ENCODE measurements around the gene ATP13A5.
A peak's percentile ranks its signal among the peaks of the same experiment; 100 is the strongest.

ATP13A5 gene, protein sequence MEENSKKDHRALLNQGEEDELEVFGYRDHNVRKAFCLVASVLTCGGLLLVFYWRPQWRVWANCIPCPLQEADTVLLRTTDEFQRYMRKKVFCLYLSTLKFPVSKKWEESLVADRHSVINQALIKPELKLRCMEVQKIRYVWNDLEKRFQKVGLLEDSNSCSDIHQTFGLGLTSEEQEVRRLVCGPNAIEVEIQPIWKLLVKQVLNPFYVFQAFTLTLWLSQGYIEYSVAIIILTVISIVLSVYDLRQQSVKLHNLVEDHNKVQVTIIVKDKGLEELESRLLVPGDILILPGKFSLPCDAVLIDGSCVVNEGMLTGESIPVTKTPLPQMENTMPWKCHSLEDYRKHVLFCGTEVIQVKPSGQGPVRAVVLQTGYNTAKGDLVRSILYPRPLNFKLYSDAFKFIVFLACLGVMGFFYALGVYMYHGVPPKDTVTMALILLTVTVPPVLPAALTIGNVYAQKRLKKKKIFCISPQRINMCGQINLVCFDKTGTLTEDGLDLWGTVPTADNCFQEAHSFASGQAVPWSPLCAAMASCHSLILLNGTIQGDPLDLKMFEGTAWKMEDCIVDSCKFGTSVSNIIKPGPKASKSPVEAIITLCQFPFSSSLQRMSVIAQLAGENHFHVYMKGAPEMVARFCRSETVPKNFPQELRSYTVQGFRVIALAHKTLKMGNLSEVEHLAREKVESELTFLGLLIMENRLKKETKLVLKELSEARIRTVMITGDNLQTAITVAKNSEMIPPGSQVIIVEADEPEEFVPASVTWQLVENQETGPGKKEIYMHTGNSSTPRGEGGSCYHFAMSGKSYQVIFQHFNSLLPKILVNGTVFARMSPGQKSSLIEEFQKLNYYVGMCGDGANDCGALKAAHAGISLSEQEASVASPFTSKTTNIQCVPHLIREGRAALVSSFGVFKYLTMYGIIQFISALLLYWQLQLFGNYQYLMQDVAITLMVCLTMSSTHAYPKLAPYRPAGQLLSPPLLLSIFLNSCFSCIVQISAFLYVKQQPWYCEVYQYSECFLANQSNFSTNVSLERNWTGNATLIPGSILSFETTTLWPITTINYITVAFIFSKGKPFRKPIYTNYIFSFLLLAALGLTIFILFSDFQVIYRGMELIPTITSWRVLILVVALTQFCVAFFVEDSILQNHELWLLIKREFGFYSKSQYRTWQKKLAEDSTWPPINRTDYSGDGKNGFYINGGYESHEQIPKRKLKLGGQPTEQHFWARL

DNA sequence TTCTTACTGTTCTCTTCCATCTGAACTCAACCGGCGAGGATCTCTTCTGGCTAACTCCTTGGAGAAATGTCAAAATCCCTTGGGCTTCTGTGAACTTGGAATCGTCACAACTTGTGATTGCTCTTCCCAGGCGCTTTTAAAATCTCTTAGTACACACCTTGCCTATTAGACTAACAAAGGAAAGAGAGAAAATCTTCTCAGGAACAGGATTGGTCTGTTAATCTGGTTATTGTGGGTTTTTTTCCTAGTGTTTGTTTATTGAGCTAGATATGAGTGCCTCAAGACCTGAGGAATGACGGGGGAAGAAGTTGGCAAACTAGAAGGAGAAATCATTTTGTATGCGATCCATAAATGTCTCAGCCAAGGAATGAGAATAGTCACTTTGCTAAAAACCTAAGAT, at the start of gene ATP13A5:
Gene ATP13A5, minus strand, starts transcription at position 48 of the 400 bp plus-strand sequence. Its CDS starts 28 bp downstream, at position 20.
- no peak for DNase-seq (ENCODE audit: low spot score)

DNA sequence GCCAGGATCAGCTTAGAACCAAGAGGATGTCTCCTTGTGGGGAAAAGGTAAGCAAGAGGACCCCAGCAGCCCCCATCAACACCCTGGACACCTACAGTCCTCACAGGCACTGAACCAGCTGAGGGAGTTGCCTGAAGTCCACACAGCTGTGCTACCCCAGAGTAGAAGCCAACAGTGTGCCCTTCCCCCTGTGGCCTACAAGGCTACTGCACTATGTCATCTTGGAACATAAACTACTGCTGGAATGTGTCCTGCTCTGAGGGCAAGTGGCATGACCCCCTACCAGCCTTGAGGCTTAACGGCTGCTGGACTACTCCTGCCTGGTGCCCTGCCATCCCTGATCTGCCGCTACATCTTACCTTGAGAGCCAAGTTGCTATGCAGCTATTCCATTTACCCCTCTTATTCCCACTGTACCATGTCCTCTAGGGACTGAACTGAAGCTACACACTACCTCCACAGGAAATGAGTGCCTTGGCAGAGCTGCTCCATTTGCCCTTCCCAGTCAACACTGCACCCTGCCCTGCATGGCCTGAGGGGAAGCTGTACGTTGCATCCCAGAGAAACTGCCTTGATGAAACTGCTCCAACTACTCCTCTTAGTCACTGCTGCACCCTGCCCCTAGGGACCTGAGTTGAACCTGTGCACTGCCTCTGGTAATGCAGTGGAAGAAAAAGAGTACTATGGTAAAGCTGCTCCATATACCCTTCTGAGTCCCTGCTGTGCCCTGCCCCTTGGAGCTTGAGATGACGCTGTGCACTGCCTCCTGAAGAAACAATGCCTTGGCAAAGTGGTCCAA, 40.2 kb upstream of the ATP13A5 start:
- DNase-seq (ENCODE audit: low spot score): no peak

DNA sequence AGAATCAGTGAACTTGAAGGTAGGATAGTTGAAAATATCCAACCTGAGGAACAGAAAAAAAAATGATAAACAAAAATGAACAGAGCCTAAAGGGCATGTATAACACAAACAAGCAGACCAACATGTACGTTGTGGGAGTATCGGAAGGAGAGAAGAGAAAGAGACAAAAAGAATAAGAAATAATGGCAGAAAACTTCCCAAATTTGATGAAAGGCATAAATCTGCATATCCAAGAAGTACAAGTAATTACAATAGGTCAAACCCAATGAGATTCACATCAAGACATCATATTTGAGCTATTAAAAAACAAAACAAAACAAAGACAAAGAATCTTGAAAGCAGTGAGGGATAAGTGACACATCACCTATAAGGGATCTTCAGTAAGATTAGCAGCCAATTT, 38.1 kb upstream of the ATP13A5 start:
- DNase-seq (ENCODE audit: low spot score): no peak

DNA sequence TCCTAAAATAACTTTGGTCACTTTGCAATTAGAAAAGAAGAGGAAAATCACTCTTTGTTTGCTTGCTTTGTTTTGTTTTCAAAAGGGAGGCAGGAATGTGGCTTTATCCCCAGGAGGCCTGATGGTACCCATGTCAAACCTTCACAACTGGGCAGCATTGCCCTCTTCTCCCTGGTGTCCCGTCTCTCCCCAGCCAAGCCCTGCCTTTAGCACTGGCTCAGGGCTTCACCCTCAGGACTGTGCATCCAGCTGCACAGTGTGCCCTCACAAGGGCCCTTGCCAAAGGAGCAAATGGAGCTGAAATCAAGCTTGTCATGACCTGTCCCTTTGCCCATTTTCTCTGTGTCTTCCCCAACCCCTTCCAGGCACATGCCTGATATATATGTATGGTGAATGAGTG, 29.1 kb upstream of the ATP13A5 start:
- DNase-seq (ENCODE audit: low spot score): no peak

DNA sequence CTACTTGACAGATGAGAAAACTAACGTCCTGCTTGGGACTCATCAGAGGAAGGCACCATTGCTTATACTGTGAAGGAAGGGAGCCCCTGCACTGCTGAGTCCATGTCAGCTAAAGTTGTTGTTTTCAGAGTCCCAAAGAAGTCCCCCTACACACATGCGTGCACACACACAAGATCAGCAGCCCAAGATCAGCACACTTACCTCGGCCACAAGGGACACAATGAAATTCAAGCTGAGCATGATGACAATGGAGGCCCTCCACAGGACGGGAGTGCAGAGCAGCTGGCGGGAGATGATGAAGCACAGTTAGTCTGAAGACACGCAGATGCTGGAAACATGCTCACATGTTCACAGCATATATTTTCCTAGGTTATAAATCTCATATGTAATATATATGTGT, 28.6 kb upstream of the ATP13A5 start:
- DNase-seq (ENCODE audit: low spot score): no peak

DNA sequence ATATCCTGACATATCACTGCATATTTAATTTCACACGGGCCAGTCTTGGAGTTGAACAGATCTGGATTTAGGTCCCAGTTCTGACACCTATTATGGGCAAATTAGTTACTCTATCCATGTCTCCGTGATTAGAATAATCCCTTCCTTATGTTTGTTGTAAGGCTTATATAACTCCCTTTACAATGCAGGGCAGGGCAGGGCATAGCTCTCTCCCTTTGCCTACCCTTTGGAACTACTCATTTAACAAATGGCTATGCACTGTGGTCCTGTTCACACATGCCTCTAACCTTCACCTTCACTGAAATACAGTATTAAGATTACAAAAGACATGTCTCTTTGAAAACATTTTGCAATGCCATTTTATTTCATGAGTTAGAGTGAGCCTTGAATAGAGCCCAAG, 24.8 kb upstream of the ATP13A5 start:
- no peak for DNase-seq (ENCODE audit: low spot score)

DNA sequence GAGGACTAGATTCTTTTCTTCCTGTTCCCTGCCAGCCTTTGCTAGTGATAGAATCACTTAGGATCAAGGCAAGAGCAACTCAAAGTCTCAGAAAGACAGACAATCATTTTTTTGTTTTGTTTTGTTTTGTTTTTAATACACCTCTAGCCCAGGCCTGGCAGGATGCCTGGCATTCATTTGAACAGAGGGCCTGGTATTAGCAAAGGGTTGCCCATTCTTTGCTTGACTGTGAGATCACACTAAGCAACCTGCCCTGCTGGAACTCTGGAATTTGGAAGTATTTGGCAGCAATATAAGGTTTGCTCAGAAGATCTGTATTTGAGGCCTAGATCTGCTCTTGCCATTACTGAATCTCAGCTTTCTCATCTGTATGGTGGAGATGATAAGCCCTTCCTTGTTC, 21.8 kb upstream of the ATP13A5 start:
- DNase-seq (ENCODE audit: low spot score): no peak

DNA sequence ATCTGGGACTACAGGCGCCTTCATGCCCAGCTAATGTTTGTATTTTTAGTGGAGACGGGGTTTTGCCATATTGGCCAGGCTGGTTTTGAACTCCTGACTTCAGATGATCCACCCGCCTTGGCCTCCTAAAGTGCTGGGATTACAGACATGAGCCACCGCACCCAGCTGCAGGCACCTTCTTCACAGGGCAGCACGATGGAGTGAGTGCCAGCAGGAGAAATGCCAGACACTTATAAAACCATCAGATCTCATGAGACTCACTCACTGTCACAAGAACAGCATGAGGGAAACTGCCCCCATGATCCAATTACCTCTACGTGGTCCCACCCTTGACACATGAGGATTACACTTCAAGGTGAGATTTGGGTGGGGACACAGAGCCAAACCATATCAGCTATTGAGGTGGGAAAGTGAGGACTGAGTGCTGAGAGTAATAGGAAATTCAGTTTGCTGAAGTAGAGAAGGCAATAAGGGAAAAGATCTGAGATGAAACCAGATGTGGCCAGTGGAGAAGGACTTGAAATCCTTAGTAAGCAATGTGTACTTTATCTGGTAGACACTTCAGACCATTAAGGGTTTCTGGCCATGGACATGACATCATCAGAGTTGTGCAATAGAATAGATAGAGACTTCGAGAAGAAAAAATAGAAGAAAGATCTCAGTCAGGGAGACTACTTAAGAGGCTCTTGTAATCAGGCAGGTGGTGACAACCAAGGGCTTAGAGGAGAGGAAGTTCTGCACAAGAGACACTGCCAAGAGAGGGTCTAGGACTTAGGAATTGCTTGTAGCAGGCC, 18.1 kb upstream of the ATP13A5 start:
- DNase-seq (ENCODE audit: low spot score): no peak

DNA sequence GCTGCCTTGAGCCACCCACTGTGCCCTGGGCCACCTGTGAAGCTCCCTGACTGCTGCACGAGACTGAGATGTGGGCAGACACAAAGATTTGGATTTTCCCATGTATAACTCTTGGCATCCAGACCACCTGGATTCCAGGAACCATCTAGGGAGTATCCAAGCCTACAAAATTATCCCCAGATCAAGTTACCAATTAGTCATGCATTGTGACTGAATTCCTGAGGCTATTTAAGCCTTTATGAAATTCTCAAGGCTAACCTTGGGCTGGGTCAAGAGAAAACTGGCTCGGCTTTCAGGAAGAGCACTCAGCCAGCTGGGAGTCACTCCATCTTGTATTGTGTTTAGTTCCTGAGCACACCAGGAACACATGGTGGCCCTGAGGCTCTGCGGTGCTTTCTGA, 13.3 kb upstream of the ATP13A5 start:
- DNase-seq (ENCODE audit: low spot score): peak; percentile 85

DNA sequence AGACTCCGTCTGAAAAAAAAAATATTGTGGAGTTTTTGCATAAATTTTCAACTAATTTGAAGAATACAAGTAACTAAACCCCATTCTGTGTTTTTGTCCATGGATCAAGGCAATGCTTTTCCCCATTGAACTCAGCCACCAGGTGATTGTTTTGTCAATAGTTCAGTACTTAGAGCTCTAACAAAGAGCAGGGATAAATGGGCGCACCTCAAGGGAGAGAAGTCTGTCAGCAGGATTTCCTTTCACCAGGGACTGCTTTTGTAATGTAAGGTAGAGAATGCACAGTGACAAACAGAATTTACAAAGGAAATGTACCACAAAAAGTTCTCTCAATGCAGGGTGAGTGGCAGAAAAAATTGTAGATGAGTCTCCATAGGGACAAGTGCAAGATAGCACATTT, 10.8 kb upstream of the ATP13A5 start:
- no peak for DNase-seq (ENCODE audit: low spot score)

DNA sequence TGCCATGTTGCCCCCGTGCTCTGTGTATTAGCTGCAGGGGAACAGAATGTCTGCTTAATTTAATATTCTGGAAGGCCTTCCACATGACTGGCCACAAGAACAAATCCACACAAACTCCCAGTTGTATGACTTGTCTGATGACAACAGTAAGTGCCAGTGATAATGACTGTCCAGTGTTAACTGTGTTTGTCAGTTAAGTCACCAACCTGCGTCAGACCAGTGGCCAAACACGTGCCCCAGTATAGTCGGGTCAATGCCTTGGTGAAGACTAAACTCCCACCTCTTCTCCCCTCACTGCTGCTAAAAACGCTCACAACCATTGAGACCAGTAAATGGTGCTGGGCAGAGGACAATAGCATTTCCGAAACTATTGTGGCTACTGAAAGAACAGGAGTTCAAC, 9.8 kb upstream of the ATP13A5 start:
- no peak for DNase-seq (ENCODE audit: low spot score)

DNA sequence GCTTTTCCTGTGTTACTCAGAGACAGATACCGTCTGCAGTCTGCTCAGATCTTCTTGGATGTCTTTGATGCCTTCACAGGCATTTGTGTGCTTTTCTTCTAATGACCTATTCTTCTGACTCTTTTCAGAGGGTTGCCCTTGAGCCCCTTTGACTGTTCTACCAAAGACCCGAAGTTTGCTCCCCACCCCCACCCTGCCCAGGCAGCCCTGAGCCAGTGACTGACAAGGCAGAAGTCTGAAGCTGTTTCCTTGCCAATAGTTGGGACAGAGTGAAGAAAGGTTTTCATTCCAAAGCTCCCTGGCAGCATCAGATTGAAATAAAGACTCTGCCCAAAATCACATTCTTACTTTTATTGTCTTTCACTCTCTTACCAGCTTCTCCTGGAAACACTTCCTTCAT, 9.0 kb upstream of the ATP13A5 start:
- no peak for DNase-seq (ENCODE audit: low spot score)

DNA sequence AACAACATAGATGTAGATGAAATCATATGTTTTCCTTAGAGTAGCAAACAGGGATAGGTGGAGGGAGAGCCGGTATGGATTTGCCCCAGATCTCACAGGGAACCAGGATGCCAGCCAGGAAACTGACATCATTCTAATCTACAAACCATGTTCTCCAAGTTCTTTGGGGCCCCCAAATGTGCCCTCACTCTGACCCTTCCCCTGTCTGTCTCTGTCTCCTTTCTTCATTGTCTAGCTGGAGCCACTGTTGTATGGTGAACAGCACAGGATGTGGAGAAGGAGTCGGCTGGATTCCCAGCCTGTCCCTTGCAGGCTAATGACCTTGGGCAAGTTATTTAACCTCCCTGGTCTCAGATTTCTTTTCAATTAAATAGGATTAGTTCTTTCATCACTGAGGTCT, 962 bp downstream of the ATP13A5 start:
- DNase-seq (ENCODE audit: low spot score): no peak

DNA sequence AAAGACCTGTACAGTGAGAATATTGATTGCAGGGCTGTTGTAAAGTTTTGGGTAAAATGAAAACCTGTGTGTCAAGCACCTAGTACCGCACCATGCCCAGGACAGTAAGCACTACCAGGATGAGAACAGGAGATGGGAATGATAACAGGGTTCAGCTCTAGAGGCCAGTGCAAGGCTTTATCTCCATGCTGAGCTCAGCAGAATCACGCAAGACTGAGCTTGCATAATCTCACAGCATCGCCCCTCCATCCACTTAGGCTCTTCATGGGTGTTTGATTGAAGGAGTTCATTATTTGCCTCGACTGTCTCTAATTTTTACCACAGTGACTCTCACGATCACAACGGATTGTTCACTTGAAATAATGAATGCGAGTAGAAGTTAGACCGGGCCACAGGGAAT, 2.9 kb downstream of the ATP13A5 start:
- no peak for DNase-seq (ENCODE audit: low spot score)

DNA sequence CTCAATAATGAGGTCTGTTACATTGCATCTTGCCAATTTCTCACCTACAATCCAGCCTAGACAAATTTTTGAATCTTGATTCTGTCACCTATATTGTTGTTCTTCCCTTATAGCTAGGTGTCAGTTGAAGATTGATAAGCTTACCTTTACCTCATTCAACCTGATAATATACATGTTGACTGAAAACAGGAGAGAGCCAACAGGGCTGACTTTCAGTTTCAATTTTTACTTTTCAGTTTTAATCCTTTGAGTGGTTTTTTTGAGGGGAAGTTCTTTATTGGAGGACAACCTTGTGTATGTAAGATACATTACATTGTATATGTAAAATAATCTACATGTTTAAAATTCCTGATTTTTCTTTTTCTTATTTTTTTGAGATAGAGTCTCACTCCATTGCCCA, 5.8 kb downstream of the ATP13A5 start:
- DNase-seq (ENCODE audit: low spot score): no peak

DNA sequence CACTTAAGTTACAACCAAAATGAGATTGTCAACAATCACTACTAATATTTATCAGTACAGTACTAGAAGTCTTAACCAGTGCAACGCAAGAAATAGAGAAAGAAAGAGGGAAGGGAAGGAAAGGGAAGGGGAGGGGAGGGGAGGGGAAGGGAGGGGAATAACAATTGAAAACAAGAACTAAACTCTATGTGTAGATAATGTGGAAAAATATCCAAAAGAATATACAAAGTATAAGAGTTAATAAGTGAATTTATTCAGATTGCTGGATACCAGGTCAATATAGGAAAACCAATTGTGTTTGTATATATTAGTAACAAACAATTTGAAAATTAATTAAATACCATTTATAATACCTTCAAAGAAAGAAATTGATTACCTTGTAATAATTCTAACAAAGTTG, 10.7 kb downstream of the ATP13A5 start:
- DNase-seq (ENCODE audit: low spot score): no peak

DNA sequence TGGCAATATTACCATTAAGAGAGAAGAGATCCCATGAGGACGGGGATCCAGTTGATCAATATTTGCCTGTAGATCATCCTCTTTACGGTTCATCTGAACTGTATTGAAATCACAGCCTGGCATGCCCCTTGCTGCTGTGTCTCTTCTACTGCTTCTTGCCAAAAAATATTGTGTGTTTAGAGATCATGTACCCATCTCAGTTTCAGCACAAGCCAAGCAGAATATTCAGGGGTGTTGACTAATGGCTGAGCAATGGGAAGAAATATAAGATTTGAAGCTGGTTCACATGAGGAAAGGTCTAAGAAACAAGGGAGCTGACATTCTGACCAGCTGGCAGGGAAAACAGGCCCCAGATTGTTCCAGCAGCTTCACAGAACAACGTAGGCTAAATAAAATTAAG, 21.3 kb downstream of the ATP13A5 start:
- DNase-seq (ENCODE audit: low spot score): no peak

DNA sequence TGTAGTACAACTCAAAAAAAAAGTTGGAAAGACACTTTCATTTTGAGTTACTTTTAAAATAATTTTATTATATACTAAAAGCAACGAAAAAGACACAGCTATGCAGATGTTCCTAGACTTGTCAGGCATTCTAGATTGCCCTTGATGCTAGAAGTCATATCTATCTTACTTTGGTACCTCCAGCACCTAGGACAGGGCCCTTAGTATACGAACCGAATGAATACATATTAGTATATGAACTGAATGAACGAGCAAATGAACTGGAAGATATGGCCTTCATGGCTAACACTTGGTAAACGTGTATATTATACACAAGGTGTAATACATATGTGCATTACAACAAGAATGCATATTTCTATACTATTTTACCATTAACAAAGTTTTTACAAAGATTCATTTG, 24.1 kb downstream of the ATP13A5 start:
- no peak for DNase-seq (ENCODE audit: low spot score)

DNA sequence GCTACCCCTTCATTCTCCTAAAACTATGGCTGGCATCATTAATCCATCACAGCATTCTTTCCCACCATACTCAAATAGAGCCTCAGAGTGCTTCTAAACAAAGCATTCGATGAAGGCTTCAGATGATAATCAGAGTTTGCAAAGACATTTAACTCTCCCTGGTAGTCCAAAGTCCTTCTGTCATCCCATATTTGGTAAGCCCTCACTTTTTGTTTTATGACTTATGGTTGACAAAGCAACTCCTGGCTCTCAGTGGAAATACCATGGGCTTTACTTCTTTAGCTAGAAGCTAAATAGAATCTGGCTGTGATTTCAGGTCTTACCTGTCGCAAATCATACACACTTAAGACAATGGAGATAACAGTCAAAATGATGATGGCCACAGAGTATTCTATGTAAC, 27.8 kb downstream of the ATP13A5 start:
- no peak for DNase-seq (ENCODE audit: low spot score)

DNA sequence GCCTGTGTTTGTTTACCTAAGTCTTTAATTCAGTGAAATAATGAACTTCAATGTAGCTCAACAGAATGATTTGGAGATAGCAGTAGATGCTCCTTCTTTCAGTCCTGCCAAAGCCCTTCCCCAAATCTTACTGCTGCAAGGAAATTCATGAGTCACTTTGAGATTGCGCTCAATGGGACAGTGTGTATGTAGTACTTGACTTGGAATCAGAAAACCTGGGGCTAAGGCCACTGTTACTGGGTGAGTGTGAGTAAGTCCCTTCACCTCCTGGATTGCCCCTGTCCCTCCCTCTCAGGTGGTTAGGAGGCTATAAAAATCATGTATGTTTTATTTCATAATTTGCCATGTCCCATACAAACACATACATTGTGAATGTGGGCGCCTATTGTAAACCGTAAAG, 29.9 kb downstream of the ATP13A5 start:
- no peak for DNase-seq (ENCODE audit: low spot score)

All from kidney tubule cell (primary cell).